ENCODE data around the gene RNF44. TPM values are rescaled to one million over a fixed set of nuclear protein-coding genes. Genes with fewer than 3 reads are reported as not detected.
"Not testable (repeated sequence)": the region's sequence is repeated elsewhere in the genome, so short reads cannot be mapped to it uniquely, and the experiment has no call there.

The RNF44 gene
- polyA plus RNA-seq, 1 donor: 56.3 TPM

- DNase-seq: peak; percentile 83 to 91
- H3K9me3 ChIP-seq (ENCODE audit: control insufficient read depth, low read depth, low read length): no peaks in the 10 kb centered on the region
- H3K4me3 ChIP-seq (ENCODE audit: low read length): no peak overlapping the region
- peaks cover 11% of the 10 kb centered on the region for H3K36me3 ChIP-seq (ENCODE audit: control insufficient read depth, insufficient read depth, low read length)
- peak overlapping the region; percentile 85 for H3K27ac ChIP-seq (ENCODE audit: low read length)
- peaks cover 45% of the 10 kb centered on the region for H3K4me1 ChIP-seq (ENCODE audit: control insufficient read depth, insufficient read depth, low read length)
- no peaks in the 10 kb centered on the region for H3K27me3 ChIP-seq (ENCODE audit: control insufficient read depth, insufficient read depth, low read length)
- no CpG with 5 or more reads among the region's 18 CpGs for WGBS (ENCODE audit: insufficient coverage, low lambda C conversion rate)
These were observed 16.3 kb upstream of the RNF44 start for GRCh38 chr5:176553260-176554085.

DNA sequence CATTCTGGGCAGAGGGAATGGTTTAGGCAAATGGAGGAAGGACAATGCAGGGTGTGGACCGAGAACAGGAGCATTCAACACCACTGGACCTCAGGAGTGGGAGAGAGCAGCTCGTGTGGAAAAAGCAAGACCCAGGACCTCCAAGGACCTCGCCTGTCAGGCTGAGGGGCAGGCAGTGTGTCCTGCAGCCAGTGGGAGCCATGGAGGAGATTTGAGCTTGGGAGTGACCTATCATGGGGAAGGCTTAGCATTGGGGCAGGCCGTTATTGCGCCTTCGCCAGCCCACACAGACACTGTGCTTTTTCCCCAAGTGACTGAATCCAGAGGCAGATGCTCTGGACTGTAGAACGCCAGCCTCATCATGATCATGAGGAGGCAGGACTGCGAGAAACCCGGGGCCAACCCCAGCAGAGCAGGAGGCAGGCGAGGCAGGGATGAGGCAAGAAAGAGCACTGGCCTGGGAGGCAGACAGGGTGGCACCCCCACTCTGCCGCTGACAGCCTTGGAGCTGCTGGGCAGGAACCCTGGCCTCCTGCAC lies 15.2 kb upstream of the RNF44 start:
- H3K36me3 ChIP-seq (ENCODE audit: control insufficient read depth, insufficient read depth, low read length): peaks cover 11% of the 10 kb centered on the region
- H3K9me3 ChIP-seq (ENCODE audit: control insufficient read depth, low read depth, low read length): no peaks in the 10 kb centered on the region
- no peak for DNase-seq
- peaks cover 53% of the 10 kb centered on the region for H3K4me1 ChIP-seq (ENCODE audit: control insufficient read depth, insufficient read depth, low read length)
- WGBS (ENCODE audit: insufficient coverage, low lambda C conversion rate): no CpG with 5 or more reads among the region's 11 CpGs
- peak overlapping the region; percentile 85 for H3K27ac ChIP-seq (ENCODE audit: low read length)
- no peaks in the 10 kb centered on the region for H3K27me3 ChIP-seq (ENCODE audit: control insufficient read depth, insufficient read depth, low read length)
- no peak overlapping the region for H3K4me3 ChIP-seq (ENCODE audit: low read length)

DNA sequence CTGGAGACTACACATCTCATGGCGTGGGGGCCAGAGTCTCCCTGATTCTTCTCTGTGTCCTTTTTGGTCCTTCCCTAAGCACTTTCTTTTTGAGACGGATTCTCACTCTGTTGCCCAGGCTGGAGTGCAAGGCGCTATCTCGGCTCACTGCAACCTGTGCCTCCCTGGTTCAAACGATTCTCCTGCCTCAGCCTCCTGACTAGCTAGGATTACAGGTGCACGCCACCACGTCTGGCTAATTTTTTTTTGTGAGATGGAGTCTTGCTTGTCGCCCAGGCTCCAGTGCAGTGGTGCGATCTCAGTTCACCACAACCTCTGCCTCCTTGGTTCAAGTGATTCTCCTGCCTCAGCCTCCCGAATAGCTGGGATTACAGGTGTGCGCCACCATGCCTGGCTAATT lies 13.7 kb upstream of the RNF44 start:
- no CpG with 5 or more reads among the region's 11 CpGs for WGBS (ENCODE audit: insufficient coverage, low lambda C conversion rate)
- Histone ChIP-seq H3K36me3 (ENCODE audit: control insufficient read depth, insufficient read depth, low read length) (peaks cover 11% of the 10 kb centered on the region), H3K4me1 (ENCODE audit: control insufficient read depth, insufficient read depth, low read length) (peaks cover 68% of the 10 kb centered on the region), H3K4me3 (ENCODE audit: low read length) (peak overlapping the region; percentile 72), H3K27ac (ENCODE audit: low read length) (peak overlapping the region; percentile 92)
- H3K27me3 ChIP-seq (ENCODE audit: control insufficient read depth, insufficient read depth, low read length); DNase-seq; H3K9me3 ChIP-seq (ENCODE audit: control insufficient read depth, low read depth, low read length): not testable (repeated sequence)

- DNase-seq: peak in 1 of 2 donors; percentile 56
- H3K4me3 ChIP-seq (ENCODE audit: low read length): peak overlapping the region; percentile 72
- peak overlapping the region; percentile 92 for H3K27ac ChIP-seq (ENCODE audit: low read length)
- whole genome bisulfite sequencing (ENCODE audit: insufficient coverage, low lambda C conversion rate): no CpG with 5 or more reads among the region's 16 CpGs
- peaks cover 11% of the 10 kb centered on the region for H3K36me3 ChIP-seq (ENCODE audit: control insufficient read depth, insufficient read depth, low read length)
- H3K27me3 ChIP-seq (ENCODE audit: control insufficient read depth, insufficient read depth, low read length): no peaks in the 10 kb centered on the region
- H3K4me1 ChIP-seq (ENCODE audit: control insufficient read depth, insufficient read depth, low read length): peaks cover 71% of the 10 kb centered on the region
- H3K9me3 ChIP-seq (ENCODE audit: control insufficient read depth, low read depth, low read length): no peaks in the 10 kb centered on the region
These were observed 13.2 kb upstream of the RNF44 start for GRCh38 chr5:176550275-176550831.

DNA sequence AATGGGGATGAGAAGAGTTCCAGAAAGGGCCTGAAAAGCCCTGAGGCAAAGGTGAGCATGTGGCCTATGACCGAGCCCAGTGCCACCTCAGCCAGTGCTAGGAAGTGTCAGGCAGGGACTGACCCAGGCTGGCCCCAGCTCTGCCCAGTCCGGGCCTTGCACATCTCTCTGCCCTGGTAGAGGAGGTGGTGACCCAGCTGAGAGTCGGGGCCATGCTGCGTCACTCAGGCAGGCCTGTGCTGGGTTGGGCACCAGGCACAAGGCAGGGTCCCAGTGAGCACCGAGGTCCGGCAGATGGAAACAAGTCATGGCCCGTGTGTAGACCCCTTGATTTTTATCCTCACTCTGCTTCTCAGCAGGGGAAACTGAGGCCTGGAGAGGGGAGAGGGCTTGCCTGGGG lies 12.7 kb upstream of the RNF44 start:
- H3K4me3 ChIP-seq (ENCODE audit: low read length): peak overlapping the region; percentile 72
- peak overlapping the region; percentile 92 for H3K27ac ChIP-seq (ENCODE audit: low read length)
- H3K27me3 ChIP-seq (ENCODE audit: control insufficient read depth, insufficient read depth, low read length): no peaks in the 10 kb centered on the region
- peaks cover 76% of the 10 kb centered on the region for H3K4me1 ChIP-seq (ENCODE audit: control insufficient read depth, insufficient read depth, low read length)
- no CpG with 5 or more reads among the region's 7 CpGs for WGBS (ENCODE audit: insufficient coverage, low lambda C conversion rate)
- H3K9me3 ChIP-seq (ENCODE audit: control insufficient read depth, low read depth, low read length): no peaks in the 10 kb centered on the region
- peaks cover 11% of the 10 kb centered on the region for H3K36me3 ChIP-seq (ENCODE audit: control insufficient read depth, insufficient read depth, low read length)
- peak in 1 of 2 donors; percentile 39 for DNase-seq

- WGBS (ENCODE audit: insufficient coverage, low lambda C conversion rate): no CpG with 5 or more reads among the region's 18 CpGs
- Histone ChIP-seq H3K27ac (ENCODE audit: low read length) (peak within 1 kb of the TSS; percentile 92), H3K4me3 (ENCODE audit: low read length) (peak within 1 kb of the TSS; percentile 72), H3K36me3 (ENCODE audit: control insufficient read depth, insufficient read depth, low read length) (peaks cover 5% of the 10 kb centered on the region), H3K4me1 (ENCODE audit: control insufficient read depth, insufficient read depth, low read length) (peaks cover 73% of the 10 kb centered on the region), H3K27me3 (ENCODE audit: control insufficient read depth, insufficient read depth, low read length) (no peaks in the 10 kb centered on the region), H3K9me3 (ENCODE audit: control insufficient read depth, low read depth, low read length) (no peaks in the 10 kb centered on the region)
- peak; percentile 88 to 92 for DNase-seq
These were observed 11.8 kb upstream of the RNF44 start, which contains the start of gene CDHR2 for GRCh38 chr5:176548967-176549444. CDHR2 (plus strand) TSS chr5:176549342; CDS start chr5:176565353, 16,011 bp downstream.

- Histone ChIP-seq H3K9me3 (ENCODE audit: control insufficient read depth, low read depth, low read length) (no peaks in the 10 kb centered on the region), H3K27me3 (ENCODE audit: control insufficient read depth, insufficient read depth, low read length) (no peaks in the 10 kb centered on the region), H3K36me3 (ENCODE audit: control insufficient read depth, insufficient read depth, low read length) (peaks cover 3% of the 10 kb centered on the region), H3K4me3 (ENCODE audit: low read length) (no peak overlapping the region), H3K27ac (ENCODE audit: low read length) (peak overlapping the region; percentile 92), H3K4me1 (ENCODE audit: control insufficient read depth, insufficient read depth, low read length) (peaks cover 64% of the 10 kb centered on the region)
- DNase-seq: peak; percentile 93 to 98
- whole genome bisulfite sequencing (ENCODE audit: insufficient coverage, low lambda C conversion rate): no CpG with 5 or more reads among the region's 8 CpGs
These were observed 10.6 kb upstream of the RNF44 start for GRCh38 chr5:176547802-176548201.

DNA sequence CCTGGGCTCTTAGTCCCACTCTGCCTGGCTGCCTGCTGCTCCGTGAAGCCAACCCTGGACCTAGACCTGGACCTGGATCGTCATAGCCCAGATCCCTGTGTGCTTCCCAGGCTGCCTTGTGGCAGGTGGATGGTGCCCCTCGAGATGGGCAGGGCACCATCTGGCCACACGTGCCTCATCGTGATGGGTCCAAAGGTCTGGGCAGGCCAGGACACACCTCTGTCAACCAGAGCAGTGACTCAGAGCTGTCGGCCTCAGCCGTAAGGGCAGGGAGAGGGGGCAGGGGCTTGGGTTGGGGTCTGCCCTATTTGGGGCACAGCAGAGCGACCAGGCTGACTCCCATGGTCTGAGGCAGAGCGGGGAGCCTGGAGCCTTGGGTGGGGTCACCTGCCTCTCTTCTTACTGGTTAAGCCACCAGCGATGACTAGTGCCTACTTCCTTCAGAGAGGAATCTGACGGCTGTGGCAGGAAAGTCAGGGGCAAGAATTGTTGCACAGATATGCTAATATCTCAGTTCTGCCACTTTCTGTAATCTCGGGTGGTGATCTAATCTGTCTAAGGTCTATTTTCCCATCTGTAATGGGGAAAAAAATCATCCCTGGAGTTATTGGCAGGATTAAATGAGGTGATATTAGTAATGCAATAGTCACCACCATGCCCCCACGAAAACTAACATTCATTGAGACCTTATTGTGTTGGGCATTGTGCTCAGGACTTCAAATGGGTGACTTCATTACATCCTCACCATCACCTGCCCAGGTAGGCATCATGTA lies 8.7 kb upstream of the RNF44 start:
- 0% methylated on average over 1 of the region's 13 CpGs for WGBS (ENCODE audit: insufficient coverage, low lambda C conversion rate)
- peak overlapping the region; percentile 92 for H3K27ac ChIP-seq (ENCODE audit: low read length)
- DNase-seq: peak; percentile 96 to 98

GRCh38 chr5:176545388-176545736 lies 8.2 kb upstream of the RNF44 start:
- H3K4me3 ChIP-seq (ENCODE audit: low read length): peak overlapping the region; percentile 20
- no peaks in the 10 kb centered on the region for H3K27me3 ChIP-seq (ENCODE audit: control insufficient read depth, insufficient read depth, low read length)
- no peaks in the 10 kb centered on the region for H3K36me3 ChIP-seq (ENCODE audit: control insufficient read depth, insufficient read depth, low read length)
- DNase-seq: no peak
- peaks cover 67% of the 10 kb centered on the region for H3K4me1 ChIP-seq (ENCODE audit: control insufficient read depth, insufficient read depth, low read length)
- H3K9me3 ChIP-seq (ENCODE audit: control insufficient read depth, low read depth, low read length): no peaks in the 10 kb centered on the region
- no CpG with 5 or more reads among the region's 6 CpGs for WGBS (ENCODE audit: insufficient coverage, low lambda C conversion rate)
- peak overlapping the region; percentile 92 for H3K27ac ChIP-seq (ENCODE audit: low read length)

More for the DNA sequence above, 8.7 kb upstream of the RNF44 start:
- H3K4me3 ChIP-seq (ENCODE audit: low read length): no peak overlapping the region
- no peaks in the 10 kb centered on the region for H3K36me3 ChIP-seq (ENCODE audit: control insufficient read depth, insufficient read depth, low read length)
- H3K27me3 ChIP-seq (ENCODE audit: control insufficient read depth, insufficient read depth, low read length): no peaks in the 10 kb centered on the region
- H3K4me1 ChIP-seq (ENCODE audit: control insufficient read depth, insufficient read depth, low read length): peaks cover 71% of the 10 kb centered on the region
- no peaks in the 10 kb centered on the region for H3K9me3 ChIP-seq (ENCODE audit: control insufficient read depth, low read depth, low read length)
